Lung microvascular endothelial cell (primary cell): ENCODE data around the gene FAM78B. TPM values are rescaled to one million over a fixed set of nuclear protein-coding genes. Genes with fewer than 3 reads are reported as not detected.

ENCODE experiments used
- DNase-seq, 2 donors: peaks; one replicate each; pipeline versions ENCODE4 v3.0.0 to v3.0.0-alpha.2; 2010; ENCODE audit warnings: low read depth in 2 of 2
- total RNA-seq: library from RNA; depleted of rRNA; stranded (reverse); fragments of >200 nt; gene quantifications from 2 replicates; pipeline ENCODE4 v1.2.1, GENCODE V29; 2014

FAM78B gene, protein sequence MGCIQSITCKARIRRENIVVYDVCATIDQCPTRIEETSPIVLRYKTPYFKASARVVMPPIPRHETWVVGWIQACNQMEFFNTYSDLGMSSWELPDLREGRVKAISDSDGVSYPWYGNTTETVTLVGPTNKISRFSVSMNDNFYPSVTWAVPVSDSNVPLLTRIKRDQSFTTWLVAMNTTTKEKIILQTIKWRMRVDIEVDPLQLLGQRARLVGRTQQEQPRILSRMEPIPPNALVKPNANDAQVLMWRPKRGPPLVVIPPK
- under 0.01 and 0.40 TPM in 2 replicates for total RNA-seq

DNA sequence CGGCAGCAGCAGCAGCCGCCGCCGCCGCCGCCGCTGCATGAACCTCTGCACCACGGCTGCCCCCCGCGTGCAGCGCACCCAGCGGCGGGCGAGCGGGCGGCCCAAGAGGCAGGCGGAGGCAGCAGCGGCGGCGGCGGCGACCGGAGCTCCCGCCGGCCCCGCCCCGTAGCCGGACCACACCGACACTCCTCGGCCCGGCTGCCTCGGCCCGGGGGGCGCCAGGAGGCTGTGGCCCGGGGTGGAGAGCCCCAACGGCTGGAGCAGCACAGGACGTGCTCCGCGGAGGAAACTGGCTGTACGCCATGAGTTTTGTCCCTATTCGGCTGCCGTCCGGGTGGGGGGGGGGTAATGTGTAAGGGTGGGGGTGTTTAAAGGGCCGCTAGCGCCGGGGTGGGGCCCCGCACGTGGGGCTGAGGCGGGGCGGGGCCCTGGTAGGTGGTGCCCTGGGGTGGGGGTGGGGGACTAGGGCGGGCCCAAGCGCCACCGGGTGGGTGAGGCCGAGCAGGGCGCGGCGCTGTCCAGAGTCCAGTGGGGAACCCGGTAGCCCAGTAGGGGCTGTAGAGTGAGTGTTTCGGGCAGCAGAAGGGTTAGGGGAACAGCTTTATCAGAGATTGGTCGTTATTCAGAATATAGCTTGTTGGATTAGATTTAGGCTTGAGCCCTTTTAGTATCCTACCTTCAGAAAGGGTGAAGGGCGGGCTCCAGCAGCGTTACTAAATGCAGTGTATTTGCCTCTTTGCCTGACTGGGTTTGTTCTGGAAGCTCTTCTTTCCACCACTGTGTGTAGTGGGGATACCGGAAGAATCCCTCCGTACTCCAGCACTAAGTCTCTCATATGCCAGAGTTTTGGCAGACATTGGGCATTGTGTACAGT, at the start of gene FAM78B:
Gene FAM78B, minus strand, starts transcription at position 304 of the 874 bp plus-strand sequence. CDS start 753 bp downstream, outside the sequence.
- peak; percentile 50 to 77 for DNase-seq

- DNase-seq = no peak
These were observed 35.7 kb upstream of the FAM78B start for GRCh38 chr1:166202546-166202945.

DNA sequence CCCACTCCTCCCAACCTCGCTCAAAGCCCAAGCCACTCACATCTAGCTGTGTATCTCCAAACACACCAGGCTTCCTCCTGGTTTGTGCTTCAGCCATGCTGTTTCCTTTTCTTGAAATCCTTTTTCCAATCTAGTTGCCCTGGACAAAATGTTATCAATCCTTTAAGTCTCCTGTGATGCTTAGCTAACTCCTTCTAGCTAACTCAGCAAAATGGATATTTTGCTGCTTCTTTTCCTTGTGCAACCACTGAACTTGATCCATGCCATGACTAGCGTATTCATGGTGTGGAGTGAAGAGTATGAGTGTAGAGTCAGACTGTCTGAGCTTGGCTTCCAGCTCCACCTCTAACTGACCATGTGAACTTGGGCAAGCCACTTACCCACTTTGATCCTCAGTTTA, 33.9 kb upstream of the FAM78B start:
- DNase-seq = no peak

GRCh38 chr1:166197597-166197996, 30.8 kb upstream of the FAM78B start:
- no peak for DNase-seq

GRCh38 chr1:166197141-166197540, 30.3 kb upstream of the FAM78B start:
- DNase-seq = no peak

- no peak for DNase-seq
These were observed 26.4 kb upstream of the FAM78B start for GRCh38 chr1:166193057-166193698.

GRCh38 chr1:166190400-166190799, 23.6 kb upstream of the FAM78B start:
- DNase-seq = no peak

DNA sequence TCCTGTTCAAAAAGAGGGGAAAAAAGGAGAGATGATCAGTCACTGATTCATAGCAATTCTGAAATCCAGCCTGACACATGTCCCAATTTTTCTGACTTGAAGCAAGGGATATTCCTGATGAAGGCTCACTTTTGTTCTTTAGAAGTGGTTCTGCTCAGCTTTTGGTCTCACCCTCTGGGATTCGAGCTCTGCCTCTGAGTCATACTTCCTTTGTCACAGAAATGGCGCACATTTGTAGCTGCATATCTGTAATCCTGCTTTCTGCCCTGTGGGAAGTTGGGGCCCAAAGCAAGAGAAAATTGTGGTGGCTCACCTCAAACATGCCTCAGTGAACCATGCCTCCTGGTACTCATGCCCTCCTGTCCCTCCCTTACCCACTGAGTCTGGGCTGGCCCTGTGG, 22.3 kb upstream of the FAM78B start:
- DNase-seq = no peak

DNA sequence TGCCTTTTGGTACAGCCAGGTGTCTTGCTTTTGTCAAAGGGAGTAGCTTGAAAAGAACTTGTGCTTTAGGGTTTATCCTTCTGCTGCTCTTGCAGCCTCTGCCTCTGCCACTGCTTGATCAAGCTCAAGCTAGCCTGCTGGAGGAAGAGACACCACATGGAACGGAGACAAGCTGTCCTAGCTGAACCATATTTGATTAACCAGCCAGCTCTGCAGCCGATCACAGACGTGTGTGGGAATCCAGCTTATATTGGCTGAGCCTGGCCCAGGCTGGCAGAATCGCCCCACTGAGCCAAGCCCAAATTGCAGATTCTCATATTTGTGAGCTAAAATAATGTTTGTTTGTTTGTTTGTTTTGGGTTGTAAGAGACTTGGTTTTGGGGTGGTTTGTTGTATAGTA, 18.7 kb upstream of the FAM78B start:
- DNase-seq = no peak

GRCh38 chr1:166184897-166185296, 18.1 kb upstream of the FAM78B start:
- DNase-seq = no peak

GRCh38 chr1:166184012-166184411, 17.2 kb upstream of the FAM78B start:
- no peak for DNase-seq

DNA sequence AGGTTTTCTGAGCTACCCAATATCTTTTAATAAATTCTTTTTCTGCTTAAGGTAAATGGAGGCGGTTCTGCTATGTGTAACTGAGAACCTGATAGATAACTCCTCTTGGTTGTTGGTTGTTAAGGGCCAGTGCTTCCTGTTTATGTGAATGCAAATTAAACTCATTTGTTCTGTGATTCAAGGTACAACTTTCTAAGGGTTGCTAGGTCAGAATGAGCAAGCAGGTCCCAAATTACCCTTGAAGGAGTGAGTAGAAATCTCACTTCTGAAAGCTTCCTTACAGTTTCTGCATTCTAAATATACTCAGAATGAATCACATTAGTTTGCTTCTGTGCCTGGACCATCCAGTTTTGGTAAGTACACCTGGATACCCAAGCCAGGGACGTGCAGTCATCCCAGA, 15.5 kb upstream of the FAM78B start:
- no peak for DNase-seq

DNA sequence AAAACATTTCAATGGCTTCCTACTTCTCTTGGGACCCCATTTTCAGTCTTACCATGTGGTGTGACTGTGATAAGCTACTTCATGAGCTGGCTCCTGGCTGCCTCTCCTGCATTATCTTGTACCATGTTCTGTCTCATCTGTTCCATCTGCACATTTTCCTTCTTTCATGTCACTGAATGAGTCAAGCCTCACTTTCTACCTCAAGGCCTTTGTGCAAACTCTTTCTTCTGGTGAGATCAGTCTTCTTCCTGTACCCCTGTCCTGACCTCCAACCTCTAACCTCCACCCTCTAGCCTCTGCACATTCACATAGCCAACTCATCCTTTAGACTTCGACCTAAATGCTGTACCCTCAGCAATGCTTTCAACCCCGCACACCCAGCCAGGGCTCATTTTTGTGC, 9.6 kb upstream of the FAM78B start:
- no peak for DNase-seq

DNA sequence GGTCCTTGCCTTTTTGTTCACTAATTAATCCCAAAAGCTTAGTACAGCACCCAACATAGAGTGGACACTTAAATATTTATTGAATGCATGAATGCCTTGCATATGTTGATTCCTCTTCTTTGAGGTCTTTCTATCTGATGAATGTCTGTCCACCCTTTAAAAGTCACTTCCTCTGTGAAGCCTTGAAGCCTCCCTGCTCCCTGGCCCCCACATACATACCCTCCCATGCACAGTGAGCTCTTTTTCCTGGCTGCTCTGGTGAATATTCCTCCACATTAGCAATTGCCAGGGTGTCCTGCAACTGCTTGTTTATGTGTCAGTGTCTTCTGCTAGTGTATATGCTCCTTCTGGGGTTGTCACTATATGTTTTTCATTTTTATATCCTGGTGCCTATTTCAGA, 8.2 kb upstream of the FAM78B start:
- no peak for DNase-seq

DNA sequence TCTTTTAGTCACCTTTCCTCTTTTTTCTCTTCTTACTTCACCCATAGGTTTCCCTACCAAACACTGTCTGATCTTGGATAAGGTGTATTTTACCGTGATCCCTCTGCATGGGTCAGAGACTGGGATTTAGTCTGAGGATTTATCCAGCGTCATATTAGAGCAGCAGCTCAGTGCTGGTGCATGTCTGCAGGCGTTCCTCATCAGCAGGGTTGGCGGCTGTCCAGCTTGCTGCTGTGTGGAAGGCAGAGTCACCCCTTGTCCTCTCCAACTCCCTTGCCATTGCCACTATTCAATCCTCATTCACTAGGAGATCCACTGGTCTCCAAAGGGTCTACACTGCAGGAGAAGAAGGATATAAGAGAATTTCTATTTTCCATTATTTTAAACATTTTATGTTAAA, 7.3 kb upstream of the FAM78B start:
- no peak for DNase-seq

DNA sequence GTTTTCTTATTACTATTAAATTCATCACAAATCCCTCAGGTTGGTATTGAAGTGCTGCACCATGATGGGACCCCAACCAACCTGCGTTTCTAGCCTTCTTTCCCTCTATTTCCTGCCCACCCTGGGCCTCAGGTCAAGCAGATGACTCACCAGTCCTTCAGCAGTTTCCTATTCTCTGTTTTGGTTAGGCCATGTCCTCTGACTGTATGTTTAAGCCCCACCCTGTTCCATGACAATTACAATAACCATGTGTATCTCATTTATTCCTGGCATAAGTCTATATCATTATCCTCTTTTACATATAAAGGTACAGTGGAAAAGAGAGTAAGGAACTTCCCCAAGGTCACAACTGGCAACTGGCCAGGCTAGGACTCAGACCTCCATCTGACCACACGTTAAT, 5.3 kb upstream of the FAM78B start:
- peak in 1 of 2 donors; percentile 20 for DNase-seq

DNA sequence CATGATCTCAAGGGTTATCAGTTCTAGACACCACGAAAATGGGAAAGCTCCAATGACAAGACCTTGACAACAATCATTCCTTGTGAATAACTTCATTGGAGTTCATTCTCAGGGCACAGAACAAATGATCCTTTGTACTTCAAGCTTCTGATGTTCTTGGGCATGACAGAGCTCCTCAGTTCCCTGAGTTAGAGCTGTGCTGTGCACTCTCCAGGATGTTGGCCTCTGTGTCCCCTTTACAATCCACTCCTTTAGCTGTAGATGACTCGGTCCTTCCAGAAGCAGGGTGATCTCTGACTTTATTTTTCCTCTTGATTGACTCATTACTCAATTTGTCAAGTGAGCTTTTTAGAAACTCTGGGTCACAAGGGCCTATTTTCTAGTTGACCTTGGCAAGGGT, 3.9 kb upstream of the FAM78B start:
- DNase-seq = no peak

DNA sequence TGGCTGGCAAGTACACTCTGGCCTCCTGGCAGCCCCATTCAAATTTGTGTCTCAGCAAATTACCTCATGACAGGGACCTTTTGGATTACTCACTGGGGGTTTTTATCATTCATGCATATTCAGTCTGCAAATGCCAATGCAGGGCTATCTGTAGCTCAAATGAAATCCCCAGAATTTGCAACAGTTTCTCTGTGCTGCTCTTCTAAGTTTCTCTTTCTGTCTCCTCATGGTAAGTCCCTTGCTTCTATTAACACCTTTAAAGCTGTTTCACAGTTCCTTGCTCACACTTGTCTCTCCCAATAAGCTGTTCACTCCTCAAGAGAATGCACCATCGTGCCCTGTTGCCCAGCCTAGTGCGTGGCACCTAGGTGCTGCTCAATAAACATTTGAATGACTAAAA, 3.3 kb upstream of the FAM78B start:
- DNase-seq = no peak

DNA sequence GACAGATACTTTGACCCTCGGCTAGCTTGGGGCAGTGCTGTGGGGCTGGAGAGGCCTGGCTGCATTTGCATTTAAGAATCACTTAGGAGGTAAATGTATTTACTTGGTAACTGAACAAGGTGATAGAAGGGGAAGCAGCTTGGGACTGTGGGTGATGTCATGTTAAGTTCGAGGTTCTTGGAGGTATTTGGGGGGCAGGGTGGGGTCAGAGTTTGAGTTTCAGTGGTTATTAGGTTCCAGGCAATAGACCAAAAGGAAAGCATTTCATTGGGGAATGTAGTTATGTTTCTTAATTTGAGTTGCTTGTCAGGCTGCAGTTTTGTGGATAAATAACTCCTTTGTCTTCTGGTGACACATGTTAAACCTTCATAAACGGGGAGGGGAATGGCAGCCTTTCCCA, 2.4 kb upstream of the FAM78B start:
- no peak for DNase-seq

DNA sequence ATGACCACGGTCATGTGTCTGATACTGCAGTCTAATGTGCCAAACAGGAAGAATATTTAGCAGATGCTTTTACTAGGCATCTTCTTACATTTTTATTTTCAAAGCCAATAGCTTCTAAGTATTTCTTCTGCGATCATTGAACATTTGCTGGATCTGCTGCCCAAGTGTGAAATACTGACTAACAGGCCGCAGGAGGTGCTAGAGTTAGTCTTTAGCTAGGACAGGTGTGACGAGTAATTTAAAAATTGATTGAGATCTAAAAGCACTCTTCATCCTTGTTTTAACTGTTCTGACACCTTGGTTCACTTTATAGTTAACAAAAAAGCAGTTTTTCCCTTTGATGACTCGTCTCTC, 748 bp upstream of the FAM78B start:
- DNase-seq = no peak

DNA sequence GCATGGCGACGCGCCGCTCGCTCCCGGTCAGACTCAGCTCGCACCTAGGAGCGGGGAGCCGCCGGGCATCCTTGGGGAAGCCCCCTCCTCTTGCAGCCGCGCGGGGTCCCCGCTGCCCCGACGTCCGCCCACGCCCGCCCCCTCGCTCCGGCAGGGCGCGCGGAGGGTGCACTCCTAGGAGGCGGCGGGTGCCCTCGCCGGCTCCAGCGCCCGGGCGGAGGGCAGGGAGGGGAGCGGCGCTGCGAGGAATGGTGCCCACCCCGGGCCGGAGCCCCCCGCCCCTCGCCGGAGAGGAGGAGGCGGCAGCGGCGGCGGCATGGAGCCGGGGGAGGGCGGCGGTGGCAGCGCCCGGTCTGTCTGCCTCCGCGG, 488 bp downstream of the FAM78B start:
- DNase-seq = peak in 1 of 2 donors; percentile 2

DNA sequence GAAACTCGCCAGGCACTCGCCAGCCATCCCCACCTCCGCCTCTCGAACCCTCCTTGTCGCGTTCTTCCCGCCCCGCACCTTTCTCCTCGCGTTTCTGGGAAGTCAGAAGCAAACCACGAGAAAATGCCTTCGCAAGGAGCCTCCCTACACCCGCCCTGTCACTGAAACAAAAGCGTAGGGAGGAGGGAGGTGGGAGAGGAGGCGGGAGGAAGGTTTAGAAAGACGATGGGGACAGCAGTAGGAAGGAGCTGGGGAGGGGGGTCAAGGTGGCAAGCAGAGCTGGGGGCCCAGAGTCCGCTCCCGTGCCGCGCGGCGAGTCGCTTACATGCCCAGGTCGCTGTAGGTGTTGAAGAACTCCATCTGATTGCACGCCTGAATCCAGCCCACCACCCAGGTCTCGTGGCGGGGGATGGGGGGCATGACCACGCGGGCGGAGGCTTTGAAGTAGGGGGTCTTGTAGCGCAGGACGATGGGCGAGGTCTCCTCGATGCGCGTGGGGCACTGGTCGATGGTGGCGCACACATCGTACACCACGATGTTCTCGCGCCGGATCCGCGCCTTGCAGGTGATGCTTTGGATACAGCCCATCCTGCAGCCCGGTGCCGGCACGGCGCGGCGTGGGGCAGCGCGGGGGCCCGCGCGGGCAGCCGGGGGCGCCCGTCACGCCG, 1.0 kb downstream of the FAM78B start:
- peak; percentile 5 to 11 for DNase-seq
